D341Med (cell line): ENCODE measurements around the gene COL12A1.

ENCODE experiments used
- DNase-seq: peaks from one replicate; pipeline ENCODE4 v3.0.0; 2012; ENCODE audit warnings: low spot score

COL12A1 gene

GRCh38 chr6:75142721-75143120 is 63.1 kb downstream of the COL12A1 start:
- no peak for DNase-seq

GRCh38 chr6:75135876-75136275 is 70.0 kb downstream of the COL12A1 start:
- DNase-seq = no peak

GRCh38 chr6:75135450-75135849 is 70.4 kb downstream of the COL12A1 start:
- no peak for DNase-seq

- DNase-seq = no peak
These were observed 75.1 kb downstream of the COL12A1 start for GRCh38 chr6:75130784-75131183.

- no peak for DNase-seq
These were observed 76.8 kb downstream of the COL12A1 start for GRCh38 chr6:75128878-75129570.

GRCh38 chr6:75126518-75126917 is 79.3 kb downstream of the COL12A1 start:
- no peak for DNase-seq

GRCh38 chr6:75124983-75125382 is 80.9 kb downstream of the COL12A1 start:
- DNase-seq = no peak

- DNase-seq = no peak
These were observed 81.8 kb downstream of the COL12A1 start for GRCh38 chr6:75124085-75124484.

- no peak for DNase-seq
These were observed 86.8 kb downstream of the COL12A1 start for GRCh38 chr6:75118925-75119515.

- DNase-seq = no peak
These were observed 88.2 kb downstream of the COL12A1 start for GRCh38 chr6:75117701-75118100.

- DNase-seq = no peak
These were observed 88.9 kb downstream of the COL12A1 start for GRCh38 chr6:75116946-75117345.

- no peak for DNase-seq
These were observed 90.4 kb downstream of the COL12A1 start for GRCh38 chr6:75115481-75115880.

- no peak for DNase-seq
These were observed 91.0 kb downstream of the COL12A1 start for GRCh38 chr6:75114806-75115205.

GRCh38 chr6:75114195-75114594 is 91.7 kb downstream of the COL12A1 start:
- no peak for DNase-seq

- no peak for DNase-seq
These were observed 92.4 kb downstream of the COL12A1 start for GRCh38 chr6:75113446-75113845.

GRCh38 chr6:75109765-75110164 is 96.1 kb downstream of the COL12A1 start:
- DNase-seq = no peak

GRCh38 chr6:75109022-75109421 is 96.8 kb downstream of the COL12A1 start:
- no peak for DNase-seq

- no peak for DNase-seq
These were observed 97.4 kb downstream of the COL12A1 start for GRCh38 chr6:75108333-75108974.

GRCh38 chr6:75107913-75108312 is 97.9 kb downstream of the COL12A1 start:
- no peak for DNase-seq

GRCh38 chr6:75106426-75106825 is 99.4 kb downstream of the COL12A1 start:
- DNase-seq = no peak

GRCh38 chr6:75103431-75103830 is 102.4 kb downstream of the COL12A1 start:
- DNase-seq = no peak

GRCh38 chr6:75102301-75102700 is 103.6 kb downstream of the COL12A1 start:
- no peak for DNase-seq

- no peak for DNase-seq
These were observed 104.0 kb downstream of the COL12A1 start for GRCh38 chr6:75101896-75102295.

- no peak for DNase-seq
These were observed 107.1 kb downstream of the COL12A1 start for GRCh38 chr6:75098709-75099108.
